NCI-H524 (cell line): ENCODE data around the gene PYROXD2.

Experiments used
- DNase-seq, 2 experiments: peaks; one replicate each; lab custom pipeline; 2025; lab: John Stamatoyannopoulos, UW

The PYROXD2 gene

GRCh38 chr10:98433881-98434732 is 19.1 kb upstream of the PYROXD2 start:
- no peak for DNase-seq

GRCh38 chr10:98433371-98433770 is 18.4 kb upstream of the PYROXD2 start:
- no peak for DNase-seq

GRCh38 chr10:98432330-98432729 is 17.3 kb upstream of the PYROXD2 start:
- DNase-seq, result no peak

- DNase-seq, result no peak
These were observed 16.0 kb upstream of the PYROXD2 start for GRCh38 chr10:98431016-98431415.

GRCh38 chr10:98430427-98430826 is 15.4 kb upstream of the PYROXD2 start:
- no peak for DNase-seq

- no peak for DNase-seq
These were observed 14.5 kb upstream of the PYROXD2 start for GRCh38 chr10:98429320-98430072.

GRCh38 chr10:98427011-98427515 is 12.1 kb upstream of the PYROXD2 start:
- no peak for DNase-seq

- DNase-seq, result peak in 1 of 2 experiments; percentile 6
These were observed 10.8 kb upstream of the PYROXD2 start for GRCh38 chr10:98425511-98426352.

- no peak for DNase-seq
These were observed 9.6 kb upstream of the PYROXD2 start for GRCh38 chr10:98424295-98425254.

- DNase-seq, result no peak
These were observed 8.7 kb upstream of the PYROXD2 start for GRCh38 chr10:98423691-98424120.

GRCh38 chr10:98422182-98422581 is 7.2 kb upstream of the PYROXD2 start:
- DNase-seq, result no peak

GRCh38 chr10:98420786-98421185 is 5.8 kb upstream of the PYROXD2 start:
- no peak for DNase-seq

GRCh38 chr10:98419469-98420261 is 4.7 kb upstream of the PYROXD2 start:
- no peak for DNase-seq

GRCh38 chr10:98418665-98419468 is 3.9 kb upstream of the PYROXD2 start:
- DNase-seq, result no peak

GRCh38 chr10:98417973-98418664 is 3.1 kb upstream of the PYROXD2 start:
- no peak for DNase-seq

GRCh38 chr10:98417481-98417959 is 2.5 kb upstream of the PYROXD2 start:
- no peak for DNase-seq

- no peak for DNase-seq
These were observed 1.8 kb upstream of the PYROXD2 start for GRCh38 chr10:98416606-98417388.

- no peak for DNase-seq
These were observed 743 bp upstream of the PYROXD2 start for GRCh38 chr10:98415731-98416119.
